Lung (tissue), 12 donors: ENCODE data around the gene TUFT1. TPM values are rescaled to one million over a fixed set of nuclear protein-coding genes. Genes with fewer than 3 reads are reported as not detected.
A peak's percentile ranks its signal among the peaks of the same experiment; 100 is the strongest.

Experiments
- ATAC-seq: fragments of 200-7000 bp; cut with Tn5 transposase; one replicate; pipeline ENCODE4 v1.9.1; 2020; ENCODE audit warnings: moderate number of reproducible peaks; ENCODE audit not compliant: insufficient read depth, low FRiP score
- DNase-seq, 3 donors: peaks; one replicate each; pipeline ENCODE4 v3.0.0-alpha.2; 2013 to 2017
- H3K27ac ChIP-seq, 2 donors: one replicate each; pipeline ENCODE4 v1.5.1; 2013; ENCODE audit warnings: mild to moderate bottlenecking in 2 of 2, moderate library complexity in 2 of 2, control low read depth in 1 of 2, inconsistent platforms in 1 of 2, low read depth in 1 of 2, low read length in 1 of 2
- H3K27me3 ChIP-seq, 3 donors: one replicate each; pipeline ENCODE4 v1.5.1; 2013; ENCODE audit warnings: low read length in 2 of 3; ENCODE audit not compliant: control insufficient read depth in 3 of 3, insufficient read depth in 3 of 3
- H3K36me3 ChIP-seq, 4 donors: one replicate each; pipeline ENCODE4 v1.5.1; 2013; ENCODE audit warnings: low read length in 4 of 4, mild to moderate bottlenecking in 1 of 4, moderate library complexity in 1 of 4; ENCODE audit not compliant: control insufficient read depth in 4 of 4, insufficient read depth in 4 of 4
- H3K4me1 ChIP-seq, 5 donors: one replicate each; pipeline ENCODE4 v1.5.1; 2013; ENCODE audit warnings: low read length in 5 of 5, mild to moderate bottlenecking in 2 of 5, moderate library complexity in 1 of 5; ENCODE audit not compliant: control insufficient read depth in 5 of 5, insufficient read depth in 5 of 5
- H3K4me3 ChIP-seq: one replicate; pipeline ENCODE4 v1.5.1; 2013; ENCODE audit warnings: mild to moderate bottlenecking, control low read depth, moderate library complexity
- H3K9ac ChIP-seq, 2 donors: one replicate each; pipeline ENCODE4 v1.5.1; 2013; ENCODE audit warnings: low read length in 2 of 2, control low read depth in 1 of 2; ENCODE audit not compliant: insufficient read depth in 1 of 2
- H3K9me3 ChIP-seq, 4 donors: one replicate each; pipeline ENCODE4 v1.5.1; 2013; ENCODE audit warnings: low read length in 3 of 4, mild to moderate bottlenecking in 1 of 4, moderate library complexity in 1 of 4; ENCODE audit not compliant: control insufficient read depth in 4 of 4, insufficient read depth in 3 of 4
- WGBS, 2 donors: extraction: QIAGEN DNeasy Blood & Tissue Kit; methylation state at CpG; one replicate each; pipeline ENCODE4 v1.1.7; 2013; 5-methylcytosine and 5-hydroxymethylcytosine counted together
- polyA plus RNA-seq, 2 donors: library from polyadenylated mRNA; stranded (reverse); fragments of 200-250 nt; gene quantifications; one replicate each; pipeline ENCODE4 v1.2.1, GENCODE V29; 2013
- total RNA-seq, 2 donors: library from RNA; depleted of rRNA in 1 of 2; stranded (reverse); fragments of >200 nt in 1 of 2; gene quantifications; one replicate each; pipeline ENCODE4 v1.2.1, GENCODE V29; 2014 to 2021
- TF ChIP-seq, protein P1 (sequence below): IDR thresholded peaks from 2 replicates; pipeline ENCODE4 v1.5.1; 2012; ENCODE audit warnings: mild to moderate bottlenecking; ENCODE audit errors: control extremely low read depth, extremely low read depth
- donor health status: control.
- donor health status: control.
- donor health status: Bipolar disorder and iron deficiency.
- donor health status: healthy.
- donor health status: DM: yes; HTN: yes; CAD: no.

Gene TUFT1
- total and polyA plus RNA-seq, 4 donors = 5.6 to 13.9 (median 7.7) TPM

DNA sequence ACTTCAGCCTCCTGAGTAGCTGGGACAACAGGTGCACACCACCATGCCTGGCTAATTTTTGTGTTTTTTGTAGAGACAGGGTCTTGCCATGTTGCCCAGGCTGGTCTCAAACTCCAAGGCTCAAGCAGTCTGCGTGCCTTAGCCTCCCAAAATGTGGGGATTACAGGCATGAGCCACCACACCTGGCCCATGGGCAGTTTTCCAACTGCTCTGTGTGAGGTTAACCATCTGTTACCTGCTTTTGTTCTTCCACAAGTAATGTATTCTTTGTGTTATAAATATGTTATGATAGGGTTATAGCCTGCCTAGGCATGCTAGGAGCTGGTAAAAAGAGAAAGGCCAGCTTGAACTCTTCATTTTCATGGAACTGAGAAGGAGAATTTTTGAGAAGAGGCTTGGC is 30.7 kb downstream of the TUFT1 start:
- DNase-seq = no peak
- no peak for ATAC-seq
- H3K9me3 ChIP-seq = no peaks in the 10 kb centered on the region
- no peak overlapping the region for H3K9ac ChIP-seq
- H3K4me1 ChIP-seq = no peaks in the 10 kb centered on the region
- peaks cover 0 to 8% (median 0%) of the 10 kb centered on the region in 4 donors for H3K36me3 ChIP-seq
- no peak overlapping the region for H3K4me3 ChIP-seq
- WGBS, 2 donors = 83 to 89% methylated on average over 1 of the region's 1 CpG
- TF ChIP-seq, protein P1, sequence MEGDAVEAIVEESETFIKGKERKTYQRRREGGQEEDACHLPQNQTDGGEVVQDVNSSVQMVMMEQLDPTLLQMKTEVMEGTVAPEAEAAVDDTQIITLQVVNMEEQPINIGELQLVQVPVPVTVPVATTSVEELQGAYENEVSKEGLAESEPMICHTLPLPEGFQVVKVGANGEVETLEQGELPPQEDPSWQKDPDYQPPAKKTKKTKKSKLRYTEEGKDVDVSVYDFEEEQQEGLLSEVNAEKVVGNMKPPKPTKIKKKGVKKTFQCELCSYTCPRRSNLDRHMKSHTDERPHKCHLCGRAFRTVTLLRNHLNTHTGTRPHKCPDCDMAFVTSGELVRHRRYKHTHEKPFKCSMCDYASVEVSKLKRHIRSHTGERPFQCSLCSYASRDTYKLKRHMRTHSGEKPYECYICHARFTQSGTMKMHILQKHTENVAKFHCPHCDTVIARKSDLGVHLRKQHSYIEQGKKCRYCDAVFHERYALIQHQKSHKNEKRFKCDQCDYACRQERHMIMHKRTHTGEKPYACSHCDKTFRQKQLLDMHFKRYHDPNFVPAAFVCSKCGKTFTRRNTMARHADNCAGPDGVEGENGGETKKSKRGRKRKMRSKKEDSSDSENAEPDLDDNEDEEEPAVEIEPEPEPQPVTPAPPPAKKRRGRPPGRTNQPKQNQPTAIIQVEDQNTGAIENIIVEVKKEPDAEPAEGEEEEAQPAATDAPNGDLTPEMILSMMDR = no peak
- H3K27me3 ChIP-seq = no peaks in the 10 kb centered on the region
- H3K27ac ChIP-seq = no peak overlapping the region

- H3K36me3 ChIP-seq = peaks cover 0 to 14% (median 0%) of the 10 kb centered on the region in 4 donors
- TF ChIP-seq, protein P1 = no peak
- ATAC-seq (peak; percentile 53), DNase-seq (no peak)
- H3K4me1 ChIP-seq = no peaks in the 10 kb centered on the region
- H3K4me3 ChIP-seq = no peak overlapping the region
- WGBS, 2 donors = 87 to 93% methylated on average over 12 of the region's 12 CpGs
- no peak overlapping the region for H3K9ac ChIP-seq
- H3K27me3 ChIP-seq = no peaks in the 10 kb centered on the region
- no peaks in the 10 kb centered on the region for H3K9me3 ChIP-seq
- no peak overlapping the region for H3K27ac ChIP-seq
These were observed 34.7 kb downstream of the TUFT1 start for GRCh38 chr1:151574575-151575529.

GRCh38 chr1:151577173-151577572 is 37.1 kb downstream of the TUFT1 start:
- 92 to 100% methylated on average over 2 of the region's 2 CpGs for WGBS, 2 donors
- peaks cover 0 to 20% (median 0%) of the 10 kb centered on the region in 4 donors for H3K36me3 ChIP-seq
- TF ChIP-seq, protein P1 = no peak

More at GRCh38 chr1:151577173-151577572, 37.1 kb downstream of the TUFT1 start:
- no peak for DNase-seq
- no peak for ATAC-seq
- no peak overlapping the region for H3K4me3 ChIP-seq
- H3K4me1 ChIP-seq = no peaks in the 10 kb centered on the region
- H3K27me3 ChIP-seq = no peaks in the 10 kb centered on the region
- no peaks in the 10 kb centered on the region for H3K9me3 ChIP-seq
- no peak overlapping the region for H3K9ac ChIP-seq
- H3K27ac ChIP-seq = no peak overlapping the region
